ENCODE measurements around the gene TMPRSS11E.
"Not testable (repeated sequence)": the region's sequence is repeated elsewhere in the genome, so short reads cannot be mapped to it uniquely, and the experiment has no call there.

TMPRSS11E gene

GRCh38 chr4:68462691-68463090 is 15.4 kb downstream of the TMPRSS11E start:
- no peak for DNase-seq (ENCODE audit: low spot score)

GRCh38 chr4:68463796-68464195 is 16.5 kb downstream of the TMPRSS11E start:
- DNase-seq (ENCODE audit: low spot score) = peak; percentile 2

GRCh38 chr4:68465058-68465457 is 17.8 kb downstream of the TMPRSS11E start:
- DNase-seq (ENCODE audit: low spot score) = no peak

GRCh38 chr4:68466185-68466584 is 18.9 kb downstream of the TMPRSS11E start:
- peak; percentile 75 for DNase-seq (ENCODE audit: low spot score)

GRCh38 chr4:68466751-68467150 is 19.5 kb downstream of the TMPRSS11E start:
- DNase-seq (ENCODE audit: low spot score) = peak; percentile 3

- no peak for DNase-seq (ENCODE audit: low spot score)
Measured at GRCh38 chr4:68469482-68469881, 22.2 kb downstream of the TMPRSS11E start.

GRCh38 chr4:68476191-68476590 is 28.9 kb downstream of the TMPRSS11E start:
- DNase-seq (ENCODE audit: low spot score) = no peak

- no peak for DNase-seq (ENCODE audit: low spot score)
Measured at GRCh38 chr4:68489338-68489737, 42.1 kb downstream of the TMPRSS11E start.

- no peak for DNase-seq (ENCODE audit: low spot score)
Measured at GRCh38 chr4:68490826-68491457, 43.7 kb downstream of the TMPRSS11E start.

GRCh38 chr4:68494688-68495087 is 47.4 kb downstream of the TMPRSS11E start:
- DNase-seq (ENCODE audit: low spot score) = no peak

- DNase-seq (ENCODE audit: low spot score) = peak; percentile 81
Measured at GRCh38 chr4:68498413-68499007, 51.2 kb downstream of the TMPRSS11E start.

GRCh38 chr4:68499021-68499420 is 51.8 kb downstream of the TMPRSS11E start:
- no peak for DNase-seq (ENCODE audit: low spot score)

GRCh38 chr4:68503462-68503861 is 56.2 kb downstream of the TMPRSS11E start:
- not testable (repeated sequence) for DNase-seq (ENCODE audit: low spot score)

GRCh38 chr4:68504836-68505235 is 57.6 kb downstream of the TMPRSS11E start:
- DNase-seq (ENCODE audit: low spot score) = not testable (repeated sequence)

GRCh38 chr4:68505452-68505851 is 58.2 kb downstream of the TMPRSS11E start:
- DNase-seq (ENCODE audit: low spot score) = not testable (repeated sequence)

GRCh38 chr4:68518889-68519288 is 71.6 kb downstream of the TMPRSS11E start:
- no peak for DNase-seq (ENCODE audit: low spot score)

- DNase-seq (ENCODE audit: low spot score) = no peak
Measured at GRCh38 chr4:68520985-68521384, 73.7 kb downstream of the TMPRSS11E start.

- not testable (repeated sequence) for DNase-seq (ENCODE audit: low spot score)
Measured at GRCh38 chr4:68522232-68522631, 75.0 kb downstream of the TMPRSS11E start.

- DNase-seq (ENCODE audit: low spot score) = no peak
Measured at GRCh38 chr4:68535974-68536373, 88.7 kb downstream of the TMPRSS11E start.

- no peak for DNase-seq (ENCODE audit: low spot score)
Measured at GRCh38 chr4:68536375-68536774, 89.1 kb downstream of the TMPRSS11E start.

GRCh38 chr4:68542742-68543141 is 95.5 kb downstream of the TMPRSS11E start:
- DNase-seq (ENCODE audit: low spot score) = not testable (repeated sequence)

All from RKO (cell line).